KMS-11 (cell line): ENCODE data around the gene DLD.

Experiments
- H2AFZ ChIP-seq: fragments of 200-600 bp; sonication (generic); 2 replicates; pipeline ENCODE4 v1.6.1; 2016; ENCODE audit warnings: antibody characterized with exemption, mixed run types, low read depth
- H3K27ac ChIP-seq: fragments of 200-600 bp; sonication (generic); 2 replicates; pipeline ENCODE4 v1.6.1; 2016; ENCODE audit warnings: mild to moderate bottlenecking, mixed run types
- H3K27me3 ChIP-seq: fragments of 200-600 bp; sonication (generic); 2 replicates; pipeline ENCODE4 v1.6.1; 2017; ENCODE audit warnings: mild to moderate bottlenecking, low read depth, mixed run types, moderate library complexity; ENCODE audit not compliant: insufficient read depth
- H3K36me3 ChIP-seq: fragments of 200-600 bp; sonication (generic); 2 replicates; pipeline ENCODE4 v1.6.1; 2017; ENCODE audit warnings: mild to moderate bottlenecking, mixed run types; ENCODE audit not compliant: insufficient read depth
- H3K4me1 ChIP-seq: fragments of 200-600 bp; sonication (generic); 2 replicates; pipeline ENCODE4 v1.6.1; 2016; ENCODE audit warnings: mild to moderate bottlenecking, low read depth, mixed run types; ENCODE audit not compliant: poor library complexity, severe bottlenecking
- H3K4me2 ChIP-seq: fragments of 200-600 bp; sonication (generic); 2 replicates; pipeline ENCODE4 v1.7.0; 2016; ENCODE audit warnings: mild to moderate bottlenecking, mixed run types
- H3K4me3 ChIP-seq: fragments of 200-600 bp; sonication (generic); IDR thresholded peaks from 2 replicates; pipeline ENCODE4 v1.6.1; 2017; ENCODE audit warnings: low read depth, low read length, mixed read lengths; ENCODE audit not compliant: insufficient read depth
- H3K79me2 ChIP-seq: fragments of 200-600 bp; sonication (generic); 2 replicates; pipeline ENCODE4 v1.6.1; 2016; ENCODE audit warnings: low read depth, mixed run types; ENCODE audit not compliant: insufficient read depth
- H3K9ac ChIP-seq: fragments of 200-600 bp; sonication (generic); 2 replicates; pipeline ENCODE4 v1.6.1; 2016; ENCODE audit warnings: mild to moderate bottlenecking, mixed run types
- H4K20me1 ChIP-seq: fragments of 200-600 bp; sonication (generic); 2 replicates; pipeline ENCODE4 v1.6.1; 2016; ENCODE audit warnings: mild to moderate bottlenecking, mixed run types; ENCODE audit not compliant: insufficient read depth
- CTCF ChIP-seq: fragments of 200-600 bp; sonication (generic); conservative IDR thresholded peaks from 2 replicates; pipeline ENCODE4 v1.6.1; 2017; ENCODE audit warnings: low read depth, mild to moderate bottlenecking, antibody characterized with exemption, low read length, moderate library complexity, mixed read lengths

Gene DLD

GRCh38 chr7:107854454-107854853 lies 36.5 kb upstream of the DLD start:
- no peak overlapping the region for H3K4me3 ChIP-seq
- TF ChIP-seq CTCF = no peak

GRCh38 chr7:107854989-107855388 lies 36.0 kb upstream of the DLD start:
- H4K20me1 ChIP-seq = no peaks in the 10 kb centered on the region
- no peaks in the 10 kb centered on the region for H3K79me2 ChIP-seq
- no peaks in the 10 kb centered on the region for H3K36me3 ChIP-seq
- TF ChIP-seq CTCF = no peak
- H3K4me2 ChIP-seq = no peak overlapping the region
- H3K27ac ChIP-seq = no peak overlapping the region
- H3K4me1 ChIP-seq = peaks cover 14% of the 10 kb centered on the region
- no peak overlapping the region for H3K9ac ChIP-seq
- H2AFZ ChIP-seq = no peak overlapping the region
- H3K27me3 ChIP-seq = no peaks in the 10 kb centered on the region
- H3K4me3 ChIP-seq = no peak overlapping the region

More at GRCh38 chr7:107854454-107854853, 36.5 kb upstream of the DLD start:
- no peaks in the 10 kb centered on the region for H3K79me2 ChIP-seq
- no peak overlapping the region for H3K9ac ChIP-seq
- no peak overlapping the region for H2AFZ ChIP-seq
- no peaks in the 10 kb centered on the region for H3K36me3 ChIP-seq
- H3K4me2 ChIP-seq = no peak overlapping the region
- H3K27me3 ChIP-seq = no peaks in the 10 kb centered on the region
- H3K4me1 ChIP-seq = peaks cover 14% of the 10 kb centered on the region
- H3K27ac ChIP-seq = no peak overlapping the region
- H4K20me1 ChIP-seq = no peaks in the 10 kb centered on the region

GRCh38 chr7:107856806-107857540 lies 34.0 kb upstream of the DLD start:
- Histone ChIP-seq H4K20me1 (no peaks in the 10 kb centered on the region), H3K4me3 (no peak overlapping the region), H3K9ac (no peak overlapping the region), H3K79me2 (no peaks in the 10 kb centered on the region), H3K4me2 (peak overlapping the region; percentile 2), H2AFZ (no peak overlapping the region), H3K27ac (no peak overlapping the region), H3K4me1 (peaks cover 14% of the 10 kb centered on the region), H3K27me3 (no peaks in the 10 kb centered on the region), H3K36me3 (no peaks in the 10 kb centered on the region)
- TF ChIP-seq CTCF = no peak

GRCh38 chr7:107857541-107857912 lies 33.5 kb upstream of the DLD start:
- Histone ChIP-seq H2AFZ (no peak overlapping the region), H3K36me3 (no peaks in the 10 kb centered on the region), H3K27me3 (no peaks in the 10 kb centered on the region), H3K9ac (no peak overlapping the region), H3K4me2 (peak overlapping the region; percentile 2), H3K79me2 (no peaks in the 10 kb centered on the region), H3K4me1 (peaks cover 14% of the 10 kb centered on the region), H4K20me1 (no peaks in the 10 kb centered on the region), H3K4me3 (no peak overlapping the region), H3K27ac (no peak overlapping the region)
- no peak for TF ChIP-seq CTCF
